Measurements from ENCODE around the gene P2RY2.

The P2RY2 gene

DNA sequence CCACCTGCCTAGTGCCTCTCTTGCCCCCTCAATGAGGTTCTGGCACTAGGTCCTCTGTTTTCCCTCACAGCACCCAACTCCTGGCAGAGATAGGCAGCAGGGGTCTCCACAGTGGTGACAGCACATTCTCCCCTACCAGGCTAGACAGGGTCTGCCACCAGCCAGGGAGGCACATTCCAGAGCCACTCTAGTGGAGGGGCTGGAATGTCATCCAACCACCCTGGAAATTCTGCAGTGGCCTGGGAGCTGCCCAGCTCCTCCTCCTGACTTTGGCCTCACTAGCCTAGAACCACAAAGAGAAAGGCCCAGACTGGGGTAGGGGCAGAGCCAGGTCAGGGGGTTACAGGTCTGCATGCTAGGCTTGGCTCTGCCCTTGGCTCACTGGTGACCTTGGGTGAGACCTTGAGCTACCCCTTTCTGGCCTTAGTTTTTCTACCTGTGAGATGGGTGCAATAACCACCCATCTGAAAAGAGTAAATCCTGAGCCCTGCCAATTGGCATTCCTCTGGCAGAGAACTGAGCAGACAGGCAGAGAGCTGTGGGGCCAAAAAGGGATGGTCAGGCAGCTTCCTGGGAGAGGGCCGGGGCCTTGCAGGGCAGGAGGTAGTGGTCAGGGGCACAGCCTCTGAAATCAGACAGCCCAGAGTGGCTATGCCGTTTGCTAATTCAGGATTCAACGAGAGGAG is 7.1 kb downstream of the P2RY2 start:
- H3K4me1 ChIP-seq (ENCODE audit: insufficient read depth, insufficient read length) = peaks cover 20% of the 10 kb centered on the region
- DNase-seq (ENCODE audit: low read depth, low spot score) = no peak
- H3K9ac ChIP-seq (ENCODE audit: insufficient read length, low read depth) = no peak overlapping the region
- no peak overlapping the region for H3K4me3 ChIP-seq (ENCODE audit: insufficient read length, low read depth)
- TF ChIP-seq ZNF274 (IDR thresholded peaks at IDR 0.05; ENCODE audit: low read depth, low read length) (no peak), YY1 (IDR thresholded peaks at IDR 0.05; ENCODE audit: insufficient read depth, insufficient read length) (no peak)
- no peaks in the 10 kb centered on the region for H3K9me3 ChIP-seq (ENCODE audit: insufficient read depth, low read length)
- peaks cover 8% of the 10 kb centered on the region for H3K27me3 ChIP-seq (ENCODE audit: insufficient read depth, insufficient read length)
- H3K36me3 ChIP-seq (ENCODE audit: insufficient read depth, insufficient read length, low read length) = no peaks in the 10 kb centered on the region

- no peak for DNase-seq (ENCODE audit: low read depth, low spot score)
- peaks cover 20% of the 10 kb centered on the region for H3K4me1 ChIP-seq (ENCODE audit: insufficient read depth, insufficient read length)
- H3K4me3 ChIP-seq (ENCODE audit: insufficient read length, low read depth) = no peak overlapping the region
- no peak for TF ChIP-seq SUZ12 (IDR thresholded peaks at IDR 0.05; ENCODE audit: extremely low read depth, insufficient read depth, insufficient read length)
- no peak for TF ChIP-seq YY1 (IDR thresholded peaks at IDR 0.05; ENCODE audit: insufficient read depth, insufficient read length)
- TF ChIP-seq ZNF274 (IDR thresholded peaks at IDR 0.05; ENCODE audit: low read depth, low read length) = no peak
- H3K27me3 ChIP-seq (ENCODE audit: insufficient read depth, insufficient read length) = peaks cover under 1% of the 10 kb centered on the region
- H3K9me3 ChIP-seq (ENCODE audit: insufficient read depth, low read length) = no peaks in the 10 kb centered on the region
- no peak overlapping the region for H3K9ac ChIP-seq (ENCODE audit: insufficient read length, low read depth)
- no peaks in the 10 kb centered on the region for H3K36me3 ChIP-seq (ENCODE audit: insufficient read depth, insufficient read length, low read length)
These were observed 7.8 kb downstream of the P2RY2 start for GRCh38 chr11:73225851-73226250.

- no peak for TF ChIP-seq ZNF274 (IDR thresholded peaks at IDR 0.05; ENCODE audit: low read depth, low read length)
- no peak for TF ChIP-seq YY1 (IDR thresholded peaks at IDR 0.05; ENCODE audit: insufficient read depth, insufficient read length)
- TF ChIP-seq SUZ12 (IDR thresholded peaks at IDR 0.05; ENCODE audit: extremely low read depth, insufficient read depth, insufficient read length) = no peak
- no peak overlapping the region for H3K4me3 ChIP-seq (ENCODE audit: insufficient read length, low read depth)
- no peaks in the 10 kb centered on the region for H3K36me3 ChIP-seq (ENCODE audit: insufficient read depth, insufficient read length, low read length)
- H3K9ac ChIP-seq (ENCODE audit: insufficient read length, low read depth) = no peak overlapping the region
- no peaks in the 10 kb centered on the region for H3K27me3 ChIP-seq (ENCODE audit: insufficient read depth, insufficient read length)
- no peaks in the 10 kb centered on the region for H3K9me3 ChIP-seq (ENCODE audit: insufficient read depth, low read length)
- DNase-seq (ENCODE audit: low read depth, low spot score) = no peak
- peaks cover 20% of the 10 kb centered on the region for H3K4me1 ChIP-seq (ENCODE audit: insufficient read depth, insufficient read length)
These were observed 8.4 kb downstream of the P2RY2 start for GRCh38 chr11:73226297-73227006.

GRCh38 chr11:73227571-73228211 is 9.6 kb downstream of the P2RY2 start:
- H3K36me3 ChIP-seq (ENCODE audit: insufficient read depth, insufficient read length, low read length) = no peaks in the 10 kb centered on the region
- H3K4me1 ChIP-seq (ENCODE audit: insufficient read depth, insufficient read length) = peaks cover 20% of the 10 kb centered on the region
- H3K4me3 ChIP-seq (ENCODE audit: insufficient read length, low read depth) = no peak overlapping the region
- TF ChIP-seq ZNF274 (IDR thresholded peaks at IDR 0.05; ENCODE audit: low read depth, low read length) (no peak), YY1 (IDR thresholded peaks at IDR 0.05; ENCODE audit: insufficient read depth, insufficient read length) (no peak), SUZ12 (IDR thresholded peaks at IDR 0.05; ENCODE audit: extremely low read depth, insufficient read depth, insufficient read length) (no peak)
- DNase-seq (ENCODE audit: low read depth, low spot score) = no peak
- H3K9ac ChIP-seq (ENCODE audit: insufficient read length, low read depth) = no peak overlapping the region
- no peaks in the 10 kb centered on the region for H3K9me3 ChIP-seq (ENCODE audit: insufficient read depth, low read length)
- no peaks in the 10 kb centered on the region for H3K27me3 ChIP-seq (ENCODE audit: insufficient read depth, insufficient read length)

- Histone ChIP-seq H3K4me3 (ENCODE audit: insufficient read length, low read depth) (no peak overlapping the region), H3K36me3 (ENCODE audit: insufficient read depth, insufficient read length, low read length) (no peaks in the 10 kb centered on the region), H3K27me3 (ENCODE audit: insufficient read depth, insufficient read length) (no peaks in the 10 kb centered on the region), H3K9me3 (ENCODE audit: insufficient read depth, low read length) (no peaks in the 10 kb centered on the region), H3K4me1 (ENCODE audit: insufficient read depth, insufficient read length) (peaks cover 20% of the 10 kb centered on the region), H3K9ac (ENCODE audit: insufficient read length, low read depth) (no peak overlapping the region)
- no peak for TF ChIP-seq ZNF274 (IDR thresholded peaks at IDR 0.05; ENCODE audit: low read depth, low read length)
- TF ChIP-seq SUZ12 (IDR thresholded peaks at IDR 0.05; ENCODE audit: extremely low read depth, insufficient read depth, insufficient read length) = no peak
- no peak for TF ChIP-seq YY1 (IDR thresholded peaks at IDR 0.05; ENCODE audit: insufficient read depth, insufficient read length)
- DNase-seq (ENCODE audit: low read depth, low spot score) = no peak
These were observed 10.4 kb downstream of the P2RY2 start for GRCh38 chr11:73228268-73229134.

DNA sequence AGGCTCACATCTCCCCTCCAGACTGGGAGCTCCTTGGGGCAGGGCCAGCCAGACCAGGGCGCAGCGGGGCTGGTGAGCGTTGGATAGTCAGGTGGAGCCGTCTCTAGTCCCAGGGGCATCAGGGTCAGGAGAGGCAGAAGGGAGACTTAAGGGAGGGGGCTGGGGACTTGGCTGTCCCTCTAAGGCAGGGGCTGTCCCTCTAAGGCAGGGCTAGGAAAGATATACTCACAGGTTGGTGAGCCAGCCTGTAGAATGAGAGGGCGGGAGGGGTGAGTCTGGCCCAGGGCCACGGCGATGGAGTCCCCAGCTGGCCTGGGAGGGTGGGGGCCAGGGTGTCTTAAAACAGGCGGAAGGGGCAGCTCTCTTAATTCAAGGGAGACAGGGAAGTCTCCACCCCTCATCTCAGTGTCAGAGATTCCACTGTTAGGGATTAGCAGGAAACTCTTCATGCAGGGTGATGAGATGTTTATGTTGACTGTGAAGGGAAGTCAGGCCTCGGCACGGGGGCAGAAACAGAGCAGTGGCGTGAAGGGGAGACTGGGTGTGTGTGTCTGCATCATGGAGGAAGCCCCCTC is 11.3 kb downstream of the P2RY2 start:
- DNase-seq (ENCODE audit: low read depth, low spot score) = no peak
- Histone ChIP-seq H3K4me1 (ENCODE audit: insufficient read depth, insufficient read length) (peaks cover 20% of the 10 kb centered on the region), H3K36me3 (ENCODE audit: insufficient read depth, insufficient read length, low read length) (no peaks in the 10 kb centered on the region), H3K4me3 (ENCODE audit: insufficient read length, low read depth) (no peak overlapping the region), H3K27me3 (ENCODE audit: insufficient read depth, insufficient read length) (no peaks in the 10 kb centered on the region), H3K9ac (ENCODE audit: insufficient read length, low read depth) (no peak overlapping the region), H3K9me3 (ENCODE audit: insufficient read depth, low read length) (no peaks in the 10 kb centered on the region)
- no peak for TF ChIP-seq ZNF274 (IDR thresholded peaks at IDR 0.05; ENCODE audit: low read depth, low read length)
